ENCODE measurements around the gene CDH15. TPM values are rescaled to one million over a fixed set of nuclear protein-coding genes. Genes with fewer than 3 reads are reported as not detected.

CDH15 gene, protein sequence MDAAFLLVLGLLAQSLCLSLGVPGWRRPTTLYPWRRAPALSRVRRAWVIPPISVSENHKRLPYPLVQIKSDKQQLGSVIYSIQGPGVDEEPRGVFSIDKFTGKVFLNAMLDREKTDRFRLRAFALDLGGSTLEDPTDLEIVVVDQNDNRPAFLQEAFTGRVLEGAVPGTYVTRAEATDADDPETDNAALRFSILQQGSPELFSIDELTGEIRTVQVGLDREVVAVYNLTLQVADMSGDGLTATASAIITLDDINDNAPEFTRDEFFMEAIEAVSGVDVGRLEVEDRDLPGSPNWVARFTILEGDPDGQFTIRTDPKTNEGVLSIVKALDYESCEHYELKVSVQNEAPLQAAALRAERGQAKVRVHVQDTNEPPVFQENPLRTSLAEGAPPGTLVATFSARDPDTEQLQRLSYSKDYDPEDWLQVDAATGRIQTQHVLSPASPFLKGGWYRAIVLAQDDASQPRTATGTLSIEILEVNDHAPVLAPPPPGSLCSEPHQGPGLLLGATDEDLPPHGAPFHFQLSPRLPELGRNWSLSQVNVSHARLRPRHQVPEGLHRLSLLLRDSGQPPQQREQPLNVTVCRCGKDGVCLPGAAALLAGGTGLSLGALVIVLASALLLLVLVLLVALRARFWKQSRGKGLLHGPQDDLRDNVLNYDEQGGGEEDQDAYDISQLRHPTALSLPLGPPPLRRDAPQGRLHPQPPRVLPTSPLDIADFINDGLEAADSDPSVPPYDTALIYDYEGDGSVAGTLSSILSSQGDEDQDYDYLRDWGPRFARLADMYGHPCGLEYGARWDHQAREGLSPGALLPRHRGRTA
- not detected in 2 replicates for total RNA-seq

DNA sequence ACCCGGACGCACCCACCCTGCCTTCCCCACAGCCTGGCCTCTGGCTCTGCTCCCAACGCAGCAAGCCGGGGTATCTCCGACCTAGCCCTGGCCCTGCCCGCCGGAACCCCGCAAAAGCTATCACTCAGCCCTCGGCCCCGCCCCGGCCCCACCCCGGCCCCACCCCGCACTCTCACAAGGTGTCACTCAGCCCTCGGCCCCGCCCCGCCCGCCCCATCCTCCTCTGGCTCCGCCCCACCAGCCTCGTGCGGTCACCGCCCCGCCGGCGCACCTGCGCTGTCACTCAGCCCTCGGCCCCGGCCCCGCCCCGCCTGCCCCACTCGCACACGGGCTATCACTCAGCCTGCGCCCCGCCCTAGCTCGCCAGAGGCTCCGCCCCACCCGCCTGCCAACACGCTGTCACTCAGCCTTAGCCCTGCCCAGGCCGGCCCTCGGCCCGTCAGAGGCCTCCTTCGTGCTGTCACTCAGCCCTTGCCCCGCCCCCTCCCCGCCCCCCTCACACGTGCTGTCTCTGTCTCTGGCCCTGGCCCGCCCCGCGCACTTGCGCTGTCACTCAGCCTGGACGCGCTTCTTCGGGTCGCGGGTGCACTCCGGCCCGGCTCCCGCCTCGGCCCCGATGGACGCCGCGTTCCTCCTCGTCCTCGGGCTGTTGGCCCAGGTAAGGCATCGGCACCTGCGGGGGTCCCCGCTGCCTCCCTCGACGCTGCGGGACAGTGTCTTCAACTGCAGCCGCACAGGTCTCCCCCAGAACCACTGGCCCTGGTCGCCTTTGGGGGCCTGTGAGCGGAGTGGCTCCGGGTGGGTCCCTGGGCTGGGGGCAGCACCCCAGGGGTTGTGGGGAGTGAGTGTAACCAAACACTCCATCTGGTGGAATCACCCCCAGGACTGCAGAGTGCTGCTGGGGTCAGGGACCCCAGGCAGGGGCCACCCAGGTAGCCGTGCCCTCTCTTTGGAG, at the start of gene CDH15:
TSS of gene CDH15 (plus strand) at position 533 of the 955 bp plus-strand sequence. CDS start at position 617, 84 bp downstream.

DNA sequence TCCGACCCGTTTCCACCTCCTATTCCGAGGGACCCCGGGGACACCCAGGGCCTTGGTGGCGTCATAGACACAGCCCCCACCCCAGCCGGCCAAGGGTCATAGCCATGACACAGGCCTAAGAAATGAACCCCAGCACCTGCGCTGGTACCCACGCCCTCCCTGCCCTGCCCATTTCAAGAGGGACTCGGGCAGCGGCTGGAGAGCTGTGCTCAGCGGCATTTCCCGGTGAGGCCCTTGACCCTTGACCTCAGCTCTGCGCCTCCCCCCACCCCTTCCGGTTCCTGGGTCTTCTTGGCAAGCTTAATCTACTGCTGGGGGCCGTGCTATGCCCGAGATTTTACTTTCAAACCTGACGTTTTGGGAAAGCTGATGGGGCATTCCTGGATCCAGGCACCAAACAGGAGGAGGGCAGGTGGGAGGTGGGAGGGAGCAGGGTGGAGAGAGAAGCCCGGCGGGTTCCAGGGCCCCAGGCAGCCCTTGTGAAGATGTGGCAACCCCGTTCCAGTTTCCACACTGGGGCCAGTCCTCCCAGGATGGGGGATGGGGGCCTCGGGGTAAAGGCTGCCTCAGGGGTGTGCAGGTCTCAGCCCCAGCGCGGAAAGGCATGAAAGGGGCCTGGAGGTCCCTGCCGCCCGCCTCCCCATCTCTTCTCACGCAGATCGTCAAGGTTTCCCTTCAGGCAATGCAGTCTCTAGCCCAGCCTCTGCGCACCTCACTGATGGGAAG, 28.7 kb downstream of the CDH15 start, which contains the start of gene SLC22A31:
TSS of gene SLC22A31 (minus strand) at position 414 of the 726 bp plus-strand sequence. CDS start at position 378, 36 bp downstream.

GRCh38 chr16:89217388-89218191, 46.0 kb downstream of the CDH15 start, which contains the start of gene ZNF778:
ZNF778 (plus strand) TSS chr16:89217703; CDS start chr16:89221128, 3,425 bp downstream.

Other genes with a start within 250 kb of the CDH15 start
- gene CBFA2T3, start 194.5 kb upstream of the CDH15 start, total RNA-seq = not detected in 2 replicates
- 24.6 and 25.9 TPM in 2 replicates for gene ACSF3, start 77.9 kb upstream of the CDH15 start, total RNA-seq
- gene SLC22A31, start 28.8 kb downstream of the CDH15 start, total RNA-seq = not detected in 2 replicates
- 6.9 and 9.2 TPM in 2 replicates for gene ZNF778, start 46.0 kb downstream of the CDH15 start, total RNA-seq

Data from mammary microvascular endothelial cell (primary cell).